CD4-positive, alpha-beta T cell treated with Interferon alpha-2 for 1 hour (primary cell): ENCODE results near the gene DCC.

ENCODE experiments used
- DNase-seq, 2 donors: peaks; one replicate each; pipeline ENCODE4 v3.0.0-alpha.2; 2020 to 2022

DCC gene

GRCh38 chr18:52510139-52510538 lies 170.1 kb downstream of the DCC start:
- DNase-seq = no peak

- DNase-seq = no peak
These were observed 178.1 kb downstream of the DCC start for GRCh38 chr18:52518086-52518485.

GRCh38 chr18:52519021-52519420 lies 179.0 kb downstream of the DCC start:
- DNase-seq = no peak

GRCh38 chr18:52523566-52523965 lies 183.6 kb downstream of the DCC start:
- no peak for DNase-seq

GRCh38 chr18:52531836-52532235 lies 191.8 kb downstream of the DCC start:
- DNase-seq = no peak

- DNase-seq = no peak
These were observed 196.0 kb downstream of the DCC start for GRCh38 chr18:52536039-52536438.

- no peak for DNase-seq
These were observed 197.3 kb downstream of the DCC start for GRCh38 chr18:52537261-52537660.

GRCh38 chr18:52541056-52541455 lies 201.1 kb downstream of the DCC start:
- no peak for DNase-seq

GRCh38 chr18:52544086-52544485 lies 204.1 kb downstream of the DCC start:
- DNase-seq = no peak

- DNase-seq = no peak
These were observed 206.8 kb downstream of the DCC start for GRCh38 chr18:52546686-52547346.

GRCh38 chr18:52553441-52553840 lies 213.4 kb downstream of the DCC start:
- no peak for DNase-seq

- DNase-seq = no peak
These were observed 214.2 kb downstream of the DCC start for GRCh38 chr18:52554180-52554579.

GRCh38 chr18:52567360-52567759 lies 227.4 kb downstream of the DCC start:
- no peak for DNase-seq

- DNase-seq = no peak
These were observed 229.5 kb downstream of the DCC start for GRCh38 chr18:52569492-52569891.

GRCh38 chr18:52570975-52571374 lies 231.0 kb downstream of the DCC start:
- no peak for DNase-seq

GRCh38 chr18:52572036-52573000 lies 232.3 kb downstream of the DCC start:
- no peak for DNase-seq

GRCh38 chr18:52577795-52578194 lies 237.8 kb downstream of the DCC start:
- DNase-seq = no peak

GRCh38 chr18:52582061-52582460 lies 242.1 kb downstream of the DCC start:
- DNase-seq = no peak

- DNase-seq = no peak
These were observed 242.5 kb downstream of the DCC start for GRCh38 chr18:52582516-52582915.

- DNase-seq = no peak
These were observed 248.9 kb downstream of the DCC start for GRCh38 chr18:52588931-52589330.

- DNase-seq = no peak
These were observed 256.9 kb downstream of the DCC start for GRCh38 chr18:52596748-52597435.

GRCh38 chr18:52598921-52599320 lies 258.9 kb downstream of the DCC start:
- DNase-seq = no peak

- DNase-seq = no peak
These were observed 262.8 kb downstream of the DCC start for GRCh38 chr18:52602820-52603219.

GRCh38 chr18:52605345-52605744 lies 265.3 kb downstream of the DCC start:
- no peak for DNase-seq
